Natural killer cell (primary cell): ENCODE data around the gene ADAM20. TPM values are rescaled to one million over a fixed set of nuclear protein-coding genes. Genes with fewer than 3 reads are reported as not detected.
"Not testable (repeated sequence)": the region's sequence is repeated elsewhere in the genome, so short reads cannot be mapped to it uniquely, and the experiment has no call there.

Source experiments
- ATAC-seq, 3 donors: fragments of 150-1000 bp in 2 of 3; fragments of 200-7000 bp in 1 of 3; cut with Tn5 transposase; 1 replicate in 1 of 3; 2 replicates in 2 of 3; pipeline ENCODE4 v1.10.0; 2021; ENCODE audit warnings: mild to moderate bottlenecking in 2 of 3, moderate library complexity in 2 of 3
- DNase-seq, 2 donors: peaks; one replicate each; pipeline versions ENCODE4 v3.0.0 to v3.0.0-alpha.2; 2013 to 2021; ENCODE audit warnings: mixed read lengths in 1 of 2
- H3K27ac ChIP-seq: one replicate; pipeline ENCODE4 v1.5.1; 2013; ENCODE audit warnings: mild to moderate bottlenecking, low read length
- H3K27me3 ChIP-seq: one replicate; pipeline ENCODE4 v1.6.1; 2013; ENCODE audit warnings: low read length; ENCODE audit not compliant: control insufficient read depth, insufficient read depth
- H3K36me3 ChIP-seq: one replicate; pipeline ENCODE4 v1.6.1; 2013; ENCODE audit warnings: low read length; ENCODE audit not compliant: control insufficient read depth, insufficient read depth
- H3K4me1 ChIP-seq: one replicate; pipeline ENCODE4 v1.6.1; 2013; ENCODE audit warnings: low read length; ENCODE audit not compliant: control insufficient read depth, insufficient read depth
- H3K4me3 ChIP-seq: one replicate; pipeline ENCODE4 v1.5.1; 2013; ENCODE audit warnings: low read length
- H3K9me3 ChIP-seq: one replicate; pipeline ENCODE4 v1.6.1; 2013; ENCODE audit warnings: low read length; ENCODE audit not compliant: control insufficient read depth, insufficient read depth
- H3K27ac Mint-ChIP-seq, 2 donors: one replicate each; pipeline ENCODE4 v1.8.0; 2022; ENCODE audit warnings: mild to moderate bottlenecking in 2 of 2, mixed read lengths in 2 of 2, moderate library complexity in 1 of 2
- H3K27me3 Mint-ChIP-seq, 2 donors: one replicate each; pipeline ENCODE4 v1.8.0; 2022; ENCODE audit warnings: low read depth in 2 of 2, mixed read lengths in 2 of 2
- H3K36me3 Mint-ChIP-seq: one replicate; pipeline ENCODE4 v1.8.0; 2022; ENCODE audit warnings: mixed read lengths
- H3K4me1 Mint-ChIP-seq, 2 donors: one replicate each; pipeline ENCODE4 v1.8.0; 2022; ENCODE audit warnings: mixed read lengths in 2 of 2
- H3K4me3 Mint-ChIP-seq: one replicate; pipeline ENCODE4 v1.8.0; 2022; ENCODE audit warnings: mild to moderate bottlenecking, moderate library complexity, mixed read lengths
- H3K9me3 Mint-ChIP-seq, 2 donors: one replicate each; pipeline ENCODE4 v1.8.0; 2022; ENCODE audit warnings: mixed read lengths in 2 of 2
- CTCF ChIP-seq: fragments of 200-600 bp; IDR thresholded peaks from one replicate; pipeline ENCODE4 v1.8.0; 2022; ENCODE audit warnings: antibody characterized with exemption
- WGBS: methylation state at CpG from one replicate; pipeline ENCODE4 v1.1.7; 2013; ENCODE audit warnings: missing lambda C conversion rate; ENCODE audit not compliant: insufficient coverage; 5-methylcytosine and 5-hydroxymethylcytosine counted together
- intact Hi-C: fragments of 100-400 bp; cut with micrococcal nuclease; formaldehyde crosslinking; loops from one replicate; pipeline ENCODE4 v1.14.2; 2022
- total RNA-seq, 4 donors: library from RNA; stranded (reverse); fragments of 120-200 nt in 1 of 4; gene quantifications; one replicate each; pipeline versions ENCODE4 v1.2.3 to v1.2.4, GENCODE V29; 2013 to 2022

ADAM20 gene
- total RNA-seq, 3 donors from 2014 or later (not counting 1 experiment from before 2014, with no cell fraction given): 0.38 to 0.80 (median 0.63) TPM

DNA sequence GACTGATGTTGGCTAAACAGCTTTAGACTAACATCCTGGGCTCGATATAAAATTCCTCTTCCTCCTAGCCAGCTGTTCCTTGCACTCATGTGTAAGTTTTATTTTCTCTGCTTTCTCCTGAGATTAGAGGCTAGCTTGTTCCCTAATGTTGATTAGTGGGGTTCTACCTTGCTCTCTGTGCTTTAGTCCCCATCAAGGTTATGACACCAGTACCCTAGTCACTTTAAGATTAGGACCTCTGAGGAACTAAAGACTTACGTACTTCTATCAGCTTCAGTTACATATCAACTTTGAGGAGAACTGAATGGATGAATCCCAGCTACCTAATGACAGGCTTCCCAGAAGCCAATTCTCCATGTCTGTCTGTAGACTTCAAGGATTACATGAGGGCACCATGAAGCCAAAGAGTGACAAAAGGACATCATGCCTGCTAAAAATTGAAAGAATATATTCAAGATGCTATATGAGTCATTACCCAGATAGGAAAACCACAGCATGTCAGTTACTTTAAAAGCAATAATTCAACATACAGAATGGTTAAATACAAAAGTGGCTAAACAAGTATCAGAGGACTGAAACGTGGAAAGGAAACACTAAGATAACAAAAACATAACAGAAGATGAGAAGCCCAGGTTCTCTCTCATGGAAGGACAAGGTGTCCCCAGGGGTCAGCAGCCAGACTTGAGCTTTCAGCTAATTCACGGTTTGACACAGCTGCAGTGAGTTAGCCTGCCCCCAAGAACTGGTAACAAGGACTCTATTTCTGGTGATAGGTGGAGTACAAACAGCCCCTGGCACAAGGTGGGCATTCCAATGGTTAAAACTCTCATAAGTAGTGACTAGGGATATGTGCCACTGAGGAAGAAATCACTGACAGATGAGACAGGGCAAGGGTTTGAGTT lies 20.4 kb downstream of the ADAM20 start:
- H3K4me3 Mint-ChIP-seq: no peak overlapping the region
- intact Hi-C loops: no loop called here
- DNase-seq (no peak), ATAC-seq (no peak)
- H3K36me3 Mint-ChIP-seq: no peaks in the 10 kb centered on the region
- no peak for TF ChIP-seq CTCF
- H3K9me3 Mint-ChIP-seq: peaks cover 0 to 3% of the 10 kb centered on the region in 2 donors
- no peaks in the 10 kb centered on the region for H3K27me3 Mint-ChIP-seq
- no peak overlapping the region for H3K4me3 ChIP-seq
- no peak overlapping the region for H3K27ac ChIP-seq
- H3K4me1 ChIP-seq: no peaks in the 10 kb centered on the region
- H3K9me3 ChIP-seq: no peaks in the 10 kb centered on the region
- peaks cover 5 to 7% of the 10 kb centered on the region in 2 donors for H3K4me1 Mint-ChIP-seq
- H3K36me3 ChIP-seq: no peaks in the 10 kb centered on the region
- H3K27me3 ChIP-seq: no peaks in the 10 kb centered on the region
- 21% methylated on average over 3 of the region's 4 CpGs for WGBS
- no peak overlapping the region for H3K27ac Mint-ChIP-seq

DNA sequence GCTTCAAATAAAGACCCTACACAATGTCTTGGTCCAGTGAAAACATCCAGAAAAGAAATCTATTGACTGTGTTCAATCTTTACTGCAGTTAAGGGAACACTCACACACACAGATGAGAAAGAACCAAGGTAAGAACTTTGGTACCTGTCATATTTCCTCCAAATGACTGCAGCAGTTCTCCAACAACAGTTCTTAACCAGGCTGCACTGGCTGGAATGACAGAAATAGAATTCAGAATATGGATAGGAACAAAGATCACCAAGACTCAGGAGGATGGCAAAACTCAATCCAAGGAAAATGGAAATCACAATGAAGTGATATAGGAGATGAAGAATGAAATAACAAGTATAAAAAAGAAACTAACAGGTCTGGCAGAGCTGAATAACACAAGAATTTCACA lies 36.6 kb downstream of the ADAM20 start:
- no peaks in the 10 kb centered on the region for H3K36me3 Mint-ChIP-seq
- H3K4me3 Mint-ChIP-seq: no peak overlapping the region
- Histone ChIP-seq H3K4me1 (no peaks in the 10 kb centered on the region), H3K27me3 (no peaks in the 10 kb centered on the region), H3K36me3 (no peaks in the 10 kb centered on the region), H3K27ac (no peak overlapping the region), H3K9me3 (peaks cover 4% of the 10 kb centered on the region), H3K4me3 (no peak overlapping the region)
- H3K27ac Mint-ChIP-seq: no peak overlapping the region
- DNase-seq (no peak), ATAC-seq (no peak)
- TF ChIP-seq CTCF: no peak
- no peaks in the 10 kb centered on the region for H3K4me1 Mint-ChIP-seq
- H3K9me3 Mint-ChIP-seq: peaks cover 0 to 2% of the 10 kb centered on the region in 2 donors
- no peaks in the 10 kb centered on the region for H3K27me3 Mint-ChIP-seq
- intact Hi-C loops: no loop called here

GRCh38 chr14:70489579-70490200 lies 45.1 kb downstream of the ADAM20 start:
- ATAC-seq (no peak), DNase-seq (no peak)
- H3K36me3 Mint-ChIP-seq: peaks cover 24% of the 10 kb centered on the region
- 67% methylated on average over 3 of the region's 3 CpGs for WGBS
- no peak overlapping the region for H3K27ac ChIP-seq
- no peaks in the 10 kb centered on the region for H3K27me3 ChIP-seq
- no peaks in the 10 kb centered on the region for H3K36me3 ChIP-seq
- no peak for TF ChIP-seq CTCF
- H3K4me3 ChIP-seq: no peak overlapping the region
- H3K4me1 ChIP-seq: no peaks in the 10 kb centered on the region
- H3K4me1 Mint-ChIP-seq: no peaks in the 10 kb centered on the region
- intact Hi-C loops: no loop called here
- no peak overlapping the region for H3K4me3 Mint-ChIP-seq
- H3K27ac Mint-ChIP-seq: no peak overlapping the region
- H3K27me3 Mint-ChIP-seq: no peaks in the 10 kb centered on the region
- peaks cover 42% of the 10 kb centered on the region for H3K9me3 ChIP-seq
- H3K9me3 Mint-ChIP-seq: peaks cover 10 to 15% of the 10 kb centered on the region in 2 donors

GRCh38 chr14:70477356-70478105 lies 57.3 kb downstream of the ADAM20 start:
- H3K9me3 Mint-ChIP-seq, H3K27me3 ChIP-seq: not testable (repeated sequence)

GRCh38 chr14:70475459-70475858 lies 59.3 kb downstream of the ADAM20 start:
- H3K4me3 Mint-ChIP-seq, H3K27me3 Mint-ChIP-seq, H3K4me1 Mint-ChIP-seq, intact Hi-C loops, H3K9me3 Mint-ChIP-seq, H3K9me3 ChIP-seq, H3K27me3 ChIP-seq, H3K4me3 ChIP-seq, H3K4me1 ChIP-seq, H3K36me3 ChIP-seq, DNase-seq, H3K27ac Mint-ChIP-seq, ATAC-seq, H3K27ac ChIP-seq: not testable (repeated sequence)
- 95% methylated on average over 11 of the region's 13 CpGs for WGBS
- peaks cover 11% of the 10 kb centered on the region for H3K36me3 Mint-ChIP-seq

More at GRCh38 chr14:70477356-70478105, 57.3 kb downstream of the ADAM20 start:
- ATAC-seq, H3K27ac Mint-ChIP-seq, H3K4me1 ChIP-seq, H3K4me3 ChIP-seq, H3K27ac ChIP-seq, H3K36me3 ChIP-seq, H3K27me3 Mint-ChIP-seq, intact Hi-C loops, H3K4me3 Mint-ChIP-seq, H3K4me1 Mint-ChIP-seq, H3K9me3 ChIP-seq, DNase-seq: not testable (repeated sequence)
- 95% methylated on average over 53 of the region's 57 CpGs for WGBS
- H3K36me3 Mint-ChIP-seq: peaks cover 11% of the 10 kb centered on the region
